Measurements from ENCODE around the gene SLC2A3. TPM values are rescaled to one million over a fixed set of nuclear protein-coding genes. Genes with fewer than 3 reads are reported as not detected.
"Not testable (repeated sequence)": the region's sequence is repeated elsewhere in the genome, so short reads cannot be mapped to it uniquely, and the experiment has no call there.

The SLC2A3 gene
- total RNA-seq, 1 donor from 2014 or later: 71.7 TPM

GRCh38 chr12:7929083-7929792, 6.7 kb downstream of the SLC2A3 start:
- TF ChIP-seq CTCF (IDR thresholded peaks at IDR 0.05): no peak
- TF ChIP-seq POLR2AphosphoS5 (IDR thresholded peaks at IDR 0.05; ENCODE audit: insufficient read depth in 1 of 2, low read depth in 1 of 2): no peak
- no peak for TF ChIP-seq POLR2A (IDR thresholded peaks at IDR 0.05)
- Histone ChIP-seq H3K4me3 (no peak overlapping the region), H3K4me1 (peaks cover 9% of the 10 kb centered on the region), H3K27me3 (no peaks in the 10 kb centered on the region), H3K9me3 (no peaks in the 10 kb centered on the region), H3K27ac (no peak overlapping the region), H3K36me3 (peaks cover 0 to 51% of the 10 kb centered on the region in 2 donors)
- intact Hi-C loops (cut with DNase I): no loop called here
- DNase-seq (ENCODE audit: extremely low spot score in 2 of 2): no peak

GRCh38 chr12:7927470-7927869, 8.5 kb downstream of the SLC2A3 start:
- no peak overlapping the region for H3K27ac ChIP-seq
- no peak for TF ChIP-seq POLR2AphosphoS5 (IDR thresholded peaks at IDR 0.05; ENCODE audit: insufficient read depth in 1 of 2, low read depth in 1 of 2)
- TF ChIP-seq CTCF (IDR thresholded peaks at IDR 0.05): no peak
- TF ChIP-seq POLR2A (IDR thresholded peaks at IDR 0.05): no peak
- H3K27me3 ChIP-seq: no peaks in the 10 kb centered on the region
- H3K9me3 ChIP-seq: no peaks in the 10 kb centered on the region
- no peak for DNase-seq (ENCODE audit: extremely low spot score in 2 of 2)
- peaks cover 0 to 63% of the 10 kb centered on the region in 2 donors for H3K36me3 ChIP-seq
- intact Hi-C loops (cut with DNase I): no loop called here
- no peak overlapping the region for H3K4me3 ChIP-seq
- H3K4me1 ChIP-seq: no peaks in the 10 kb centered on the region

GRCh38 chr12:7926068-7926666, 9.8 kb downstream of the SLC2A3 start:
- H3K27ac ChIP-seq; H3K9me3 ChIP-seq; H3K27me3 ChIP-seq; H3K4me1 ChIP-seq; intact Hi-C loops (cut with DNase I); DNase-seq (ENCODE audit: extremely low spot score in 2 of 2); H3K4me3 ChIP-seq: not testable (repeated sequence)
- H3K36me3 ChIP-seq: peaks cover 0 to 65% of the 10 kb centered on the region in 2 donors

GRCh38 chr12:7923241-7924236, 12.4 kb downstream of the SLC2A3 start:
- Histone ChIP-seq H3K4me3 (no peak overlapping the region), H3K27me3 (no peaks in the 10 kb centered on the region), H3K36me3 (peaks cover 0 to 48% of the 10 kb centered on the region in 2 donors), H3K27ac (no peak overlapping the region), H3K4me1 (no peaks in the 10 kb centered on the region), H3K9me3 (no peaks in the 10 kb centered on the region)
- intact Hi-C loops (cut with DNase I): no loop called here
- TF ChIP-seq CTCF (IDR thresholded peaks at IDR 0.05): no peak
- no peak for TF ChIP-seq POLR2AphosphoS5 (IDR thresholded peaks at IDR 0.05; ENCODE audit: insufficient read depth in 1 of 2, low read depth in 1 of 2)
- TF ChIP-seq POLR2A (IDR thresholded peaks at IDR 0.05): no peak
- DNase-seq (ENCODE audit: extremely low spot score in 2 of 2): no peak

- H3K4me1 ChIP-seq; H3K27ac ChIP-seq; DNase-seq (ENCODE audit: extremely low spot score in 2 of 2): not testable (repeated sequence)
Observed at GRCh38 chr12:7921181-7921580, 14.8 kb downstream of the SLC2A3 start.

GRCh38 chr12:7918268-7918590, 17.8 kb downstream of the SLC2A3 start:
- H3K27me3 ChIP-seq; DNase-seq (ENCODE audit: extremely low spot score in 2 of 2); H3K4me1 ChIP-seq; H3K27ac ChIP-seq; H3K9me3 ChIP-seq; H3K4me3 ChIP-seq; intact Hi-C loops (cut with DNase I): not testable (repeated sequence)
- H3K36me3 ChIP-seq: peaks cover 0 to 26% of the 10 kb centered on the region in 2 donors

More at GRCh38 chr12:7921181-7921580, 14.8 kb downstream of the SLC2A3 start:
- intact Hi-C loops (cut with DNase I); H3K27me3 ChIP-seq; H3K9me3 ChIP-seq; H3K4me3 ChIP-seq: not testable (repeated sequence)
- H3K36me3 ChIP-seq: peaks cover 0 to 32% of the 10 kb centered on the region in 2 donors

All from vagina (tissue), 2 donors.